NCI-H69 (cell line): ENCODE results near the gene HS3ST5.
A peak's percentile ranks its signal among the peaks of the same experiment; 100 is the strongest.
"Not testable (repeated sequence)": the region's sequence is repeated elsewhere in the genome, so short reads cannot be mapped to it uniquely, and the experiment has no call there.

Experiments used
- DNase-seq: peaks from one replicate; lab custom pipeline; 2025; lab: John Stamatoyannopoulos, UW

Gene HS3ST5

GRCh38 chr6:114334237-114334636, 8.6 kb downstream of the HS3ST5 start:
- no peak for DNase-seq

DNA sequence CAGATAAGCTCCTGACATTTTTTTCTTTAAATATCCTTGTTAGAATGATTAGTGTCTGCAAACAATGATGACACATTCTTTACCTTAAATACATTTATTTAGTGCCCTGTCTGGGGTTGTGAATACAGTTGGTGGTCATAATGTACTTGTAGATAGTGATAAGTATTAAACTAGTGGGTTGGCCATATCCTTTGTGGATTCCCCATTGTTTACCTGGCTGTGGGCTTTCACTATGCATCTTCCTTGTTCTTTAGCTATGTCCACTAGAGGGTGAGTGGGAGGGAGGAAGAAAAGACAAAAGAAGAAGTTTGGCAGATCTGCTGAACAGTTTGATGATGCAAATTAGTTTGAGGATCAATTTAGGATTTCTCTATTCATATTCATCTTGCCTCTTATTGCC, 15.7 kb downstream of the HS3ST5 start:
- no peak for DNase-seq

DNA sequence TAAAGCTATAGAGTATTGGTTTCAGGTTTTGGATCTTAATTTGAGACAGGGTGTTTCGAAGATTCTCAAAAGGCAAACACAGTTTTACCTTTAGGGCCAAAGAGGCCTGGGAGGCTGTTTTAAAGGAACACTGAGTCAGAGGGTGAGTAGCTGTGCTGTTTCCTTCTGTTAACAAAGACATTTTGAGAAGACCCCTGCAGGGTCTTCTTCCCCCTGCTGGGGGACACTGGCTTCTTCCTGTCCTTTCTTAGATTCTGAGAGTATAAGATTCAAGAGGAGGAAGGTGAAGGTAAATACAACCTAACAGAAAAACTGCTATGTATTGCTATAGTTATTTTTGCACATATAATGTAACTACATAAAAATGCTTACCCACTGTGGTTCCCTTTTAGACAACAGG, 19.0 kb downstream of the HS3ST5 start:
- no peak for DNase-seq

DNA sequence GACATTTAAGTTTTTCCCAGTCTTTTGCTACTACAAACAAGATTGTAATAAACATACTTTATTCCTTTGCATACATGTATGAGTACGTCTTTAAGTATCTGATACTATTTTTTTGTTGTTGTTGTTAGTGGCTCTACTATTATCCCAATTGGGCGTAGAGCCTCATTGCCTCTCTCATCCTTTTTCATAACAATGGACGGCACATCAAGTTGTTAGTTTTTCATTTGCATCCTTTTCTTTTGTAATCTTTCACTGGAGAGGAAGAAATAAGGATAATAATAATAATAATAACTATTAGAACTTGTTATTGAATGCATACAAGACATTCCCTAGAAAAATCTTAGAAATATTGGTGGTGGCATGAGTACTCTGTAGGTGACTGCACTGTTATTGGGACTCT, 23.1 kb downstream of the HS3ST5 start:
- DNase-seq, result no peak

GRCh38 chr6:114315831-114316595, 26.8 kb downstream of the HS3ST5 start:
- peak; percentile 4 for DNase-seq

GRCh38 chr6:114313816-114314215, 29.0 kb downstream of the HS3ST5 start:
- DNase-seq, result not testable (repeated sequence)

DNA sequence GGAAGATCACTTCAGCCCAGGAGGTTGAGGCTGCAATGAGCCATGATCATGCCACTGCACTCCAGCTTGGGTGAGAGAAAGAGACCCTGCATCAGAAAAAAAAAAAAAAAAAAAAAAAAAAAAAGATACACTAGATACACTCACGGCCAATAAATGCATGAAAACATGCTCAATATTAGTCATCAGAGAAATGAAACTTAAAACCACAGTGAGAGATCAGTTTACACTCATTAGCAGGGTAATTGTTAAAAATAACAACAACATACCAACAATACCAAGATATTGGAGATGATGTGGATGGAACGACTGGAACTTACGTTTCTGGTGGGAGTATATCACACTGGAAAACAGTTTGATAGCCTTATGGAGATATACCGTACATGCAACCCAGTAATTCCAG, 29.9 kb downstream of the HS3ST5 start:
- no peak for DNase-seq

DNA sequence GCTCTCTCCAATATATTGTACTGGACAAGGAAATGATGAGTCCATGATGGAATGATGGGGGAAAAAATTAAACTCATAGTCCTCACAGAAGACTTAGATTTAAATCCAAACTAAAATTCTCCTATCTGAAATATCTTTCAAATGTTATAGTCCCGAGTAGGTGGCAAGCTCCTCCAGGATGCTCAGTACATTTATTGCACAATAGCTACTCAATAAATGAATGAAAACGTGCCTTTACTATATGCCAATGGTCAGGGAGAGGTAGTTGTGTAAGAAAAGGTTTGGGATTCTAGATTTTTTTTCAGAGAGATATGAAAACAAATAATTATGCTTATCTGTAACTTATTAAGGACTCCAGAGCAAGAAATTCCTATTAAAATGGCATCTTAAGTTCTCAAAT, 32.8 kb downstream of the HS3ST5 start:
- no peak for DNase-seq

DNA sequence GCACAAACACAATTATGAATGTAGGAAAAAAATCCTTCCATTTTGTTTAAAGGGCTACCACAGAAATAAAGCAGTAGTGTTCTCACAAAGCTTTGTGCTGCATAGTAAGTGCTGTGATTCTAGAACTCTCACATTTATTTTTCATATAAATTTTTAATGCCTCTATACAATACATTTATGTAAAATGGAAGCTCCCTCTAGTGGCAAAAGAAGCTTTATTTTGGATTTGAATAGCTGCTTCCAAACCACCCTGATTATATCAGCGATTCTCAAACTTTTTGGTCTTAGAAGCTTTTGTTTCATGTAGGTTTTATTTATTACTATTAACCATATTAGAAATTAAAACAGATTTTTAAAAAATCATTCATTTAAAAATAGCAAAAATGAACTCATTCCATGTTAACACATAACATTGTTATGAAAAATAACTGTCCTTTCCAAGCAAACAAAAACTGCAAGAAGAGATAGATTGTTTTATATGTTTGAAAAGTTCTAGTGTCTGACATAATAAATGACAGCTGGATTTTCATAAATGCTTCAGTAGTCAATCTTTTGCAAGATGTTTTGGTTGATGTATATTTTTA, 38.4 kb downstream of the HS3ST5 start:
- peak; percentile 24 for DNase-seq

DNA sequence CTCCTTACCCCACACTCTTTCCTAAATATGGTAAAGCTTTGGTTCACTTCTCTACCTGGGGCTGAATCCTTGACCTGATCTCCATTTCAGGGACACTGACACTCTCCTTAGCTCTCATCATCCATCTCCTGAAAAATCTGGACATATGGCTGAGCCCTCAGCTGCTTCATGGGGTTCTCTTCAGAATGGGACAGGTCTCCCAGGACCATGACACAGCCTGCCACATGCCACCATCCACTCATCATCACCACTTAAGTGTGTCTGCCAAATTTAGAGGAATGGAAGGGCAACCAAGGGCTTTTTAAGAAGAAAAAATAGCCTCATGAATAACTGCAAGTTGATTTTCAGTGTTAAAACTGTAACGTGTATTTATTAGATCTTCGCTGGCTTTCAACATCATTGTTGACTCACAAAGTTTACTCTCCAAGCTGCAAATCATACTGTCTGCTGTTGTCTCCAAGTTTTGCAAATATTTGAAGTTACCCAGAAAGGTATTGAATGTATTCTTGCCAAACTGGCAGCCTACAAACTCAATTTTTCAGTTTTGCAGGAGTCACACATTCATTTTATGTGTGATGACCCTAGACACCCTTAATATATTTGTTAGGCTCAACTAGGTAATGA, 41.1 kb downstream of the HS3ST5 start:
- no peak for DNase-seq

DNA sequence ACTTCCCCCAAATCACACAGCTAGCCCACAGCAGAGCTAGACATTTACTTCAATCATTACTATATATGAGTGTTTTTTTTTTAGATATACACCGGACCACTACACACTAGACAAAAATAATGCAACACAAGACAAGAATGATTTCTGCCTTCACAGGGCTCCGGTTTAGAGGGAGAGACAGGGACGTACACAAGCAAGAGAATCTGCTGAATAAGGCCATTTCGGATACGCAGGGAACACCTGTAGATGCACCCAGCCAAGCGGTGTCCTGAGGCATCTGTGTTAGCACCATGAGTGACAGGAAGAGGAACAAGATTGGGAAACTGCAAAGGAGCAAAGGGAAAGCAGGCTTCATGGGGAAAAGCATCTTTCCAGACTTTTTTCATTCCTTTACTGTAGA, 45.7 kb downstream of the HS3ST5 start:
- no peak for DNase-seq

- DNase-seq, result no peak
Measured at GRCh38 chr6:114292431-114292830, 50.4 kb downstream of the HS3ST5 start.

DNA sequence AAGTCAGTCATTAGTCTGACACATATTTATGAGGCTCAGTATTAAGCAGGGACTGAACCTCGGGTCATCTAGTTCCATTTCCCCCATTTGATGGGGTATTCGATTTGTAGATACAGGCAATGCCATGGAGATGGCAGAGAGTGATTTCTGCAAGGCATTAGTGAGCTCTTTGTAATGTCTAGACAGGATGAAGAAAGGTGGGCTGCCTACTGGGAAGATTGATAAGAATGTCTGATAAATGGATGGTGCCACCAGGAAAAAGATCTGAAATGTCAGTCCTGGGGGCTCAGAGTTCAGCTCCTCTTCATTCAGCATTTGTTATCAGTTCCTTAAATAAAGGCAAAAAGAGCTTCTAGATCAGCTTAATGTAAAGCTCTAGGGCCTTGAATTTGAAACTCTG, 51.4 kb downstream of the HS3ST5 start:
- no peak for DNase-seq

GRCh38 chr6:114290864-114291263, 52.0 kb downstream of the HS3ST5 start:
- no peak for DNase-seq

DNA sequence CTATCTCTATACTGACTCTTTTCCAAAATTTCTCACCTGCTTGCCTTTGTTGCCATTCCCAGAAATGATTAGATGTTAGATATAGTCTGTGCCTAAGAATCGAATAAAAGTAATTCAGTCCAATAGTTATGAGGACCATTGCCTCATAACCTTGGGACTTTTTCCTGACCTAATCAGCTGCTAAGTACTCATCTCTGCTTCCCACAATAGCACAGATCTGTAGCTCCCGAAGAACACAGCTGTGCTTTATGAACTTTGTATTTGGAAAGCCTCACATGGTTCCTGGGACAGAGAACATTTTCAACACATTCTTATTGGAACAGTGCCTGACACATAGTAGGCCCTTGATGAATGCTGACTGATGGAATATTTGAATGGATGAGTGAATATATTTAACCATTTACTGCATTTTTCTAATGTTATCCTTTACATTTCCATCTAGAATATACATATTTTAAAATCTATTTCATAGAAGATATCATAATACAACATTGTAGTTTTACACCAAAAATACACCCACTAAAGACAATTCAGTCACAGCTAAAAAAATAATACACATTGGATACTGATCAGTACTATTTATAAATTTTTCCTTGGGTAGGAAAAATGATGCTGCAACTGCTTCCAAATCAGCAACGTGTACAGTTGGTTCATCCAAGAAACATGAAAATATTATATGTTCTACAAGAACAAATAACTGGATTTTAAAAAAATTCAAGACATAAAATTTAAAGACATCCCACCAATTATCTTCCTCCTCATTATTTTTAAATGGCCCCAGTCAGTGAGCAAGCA, 53.9 kb downstream of the HS3ST5 start:
- no peak for DNase-seq

DNA sequence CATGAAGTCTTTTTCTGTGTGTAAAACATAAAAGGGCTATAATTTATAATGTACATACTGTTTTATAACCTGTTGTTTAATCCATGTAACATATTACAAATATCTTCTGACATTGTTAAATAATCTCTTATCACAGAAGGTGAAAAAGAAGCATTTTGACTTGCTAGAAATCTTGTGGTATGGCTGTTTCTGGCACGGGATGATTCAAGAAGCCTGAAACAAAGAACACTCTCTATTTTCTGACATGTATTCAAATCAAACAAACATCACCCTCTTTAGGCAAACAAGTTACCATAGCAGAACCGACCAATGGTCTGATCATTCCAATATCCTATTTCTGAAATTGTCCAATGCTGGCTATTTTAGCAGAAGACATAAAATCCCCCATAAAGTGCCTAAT, 55.4 kb downstream of the HS3ST5 start:
- no peak for DNase-seq

GRCh38 chr6:114286211-114286610, 56.6 kb downstream of the HS3ST5 start:
- DNase-seq, result no peak

DNA sequence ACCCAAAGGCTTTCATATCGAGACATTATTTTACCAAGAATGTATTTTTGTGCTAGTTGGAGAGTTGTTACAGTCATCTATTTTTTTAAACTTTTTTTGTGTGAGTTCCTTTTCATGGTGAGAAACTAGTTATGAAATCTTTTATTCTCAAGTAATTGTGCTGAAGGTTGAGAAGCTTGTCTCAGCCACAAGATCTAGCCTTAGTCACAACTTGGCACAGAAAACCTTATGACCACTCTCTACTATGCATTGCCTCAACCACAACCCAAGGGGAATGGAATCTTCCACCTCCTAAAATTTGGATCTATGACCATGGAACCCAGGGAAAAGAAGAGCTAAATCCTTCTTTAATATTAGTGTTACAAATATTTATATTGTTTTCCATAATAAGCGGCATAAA, 58.5 kb downstream of the HS3ST5 start:
- no peak for DNase-seq

- peak; percentile 18 for DNase-seq
Measured at GRCh38 chr6:114282292-114282691, 60.5 kb downstream of the HS3ST5 start.

DNA sequence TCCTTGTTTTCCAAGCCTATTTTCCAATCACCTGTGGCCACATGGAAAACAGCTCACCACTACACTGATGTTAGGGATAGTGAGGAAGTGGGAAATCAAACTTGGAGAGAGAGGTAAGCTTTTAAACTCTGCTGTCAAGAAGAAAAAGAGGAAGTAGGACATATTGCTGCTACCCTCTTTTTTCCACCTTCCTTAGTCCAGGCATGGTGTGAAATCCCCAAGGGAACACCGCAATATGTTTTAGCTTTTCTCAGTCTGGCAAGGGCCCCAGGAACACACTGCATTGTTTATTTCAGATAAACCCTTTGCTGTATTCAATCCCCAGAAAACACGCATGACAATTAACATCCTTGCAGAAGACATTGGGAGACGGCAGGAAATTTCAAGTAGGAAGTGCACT, 61.3 kb downstream of the HS3ST5 start:
- no peak for DNase-seq

- no peak for DNase-seq
Measured at GRCh38 chr6:114280239-114280982, 62.4 kb downstream of the HS3ST5 start.

DNA sequence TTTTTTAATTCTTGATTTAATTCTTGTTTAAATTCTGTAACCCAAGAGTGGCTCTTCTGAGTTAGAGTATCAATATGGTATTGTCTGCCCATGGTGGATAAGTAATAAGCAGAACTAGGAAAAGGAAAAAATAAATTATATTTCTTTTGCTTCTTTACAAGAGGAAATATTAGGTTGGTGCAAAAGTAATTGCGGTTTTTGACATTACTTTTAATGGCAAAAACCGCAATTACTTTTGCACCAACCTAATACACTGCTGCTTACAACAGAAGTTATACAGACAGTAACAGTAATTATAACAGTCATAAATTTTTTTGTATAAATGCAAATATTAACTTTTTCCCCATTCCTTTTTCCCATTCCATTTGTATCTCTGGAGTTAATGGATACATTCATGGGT, 65.6 kb downstream of the HS3ST5 start:
- DNase-seq, result no peak
